ENCODE measurements around the gene FOLR2. TPM values are rescaled to one million over a fixed set of nuclear protein-coding genes. Genes with fewer than 3 reads are reported as not detected.

The FOLR2 gene
- total and polyA plus RNA-seq, 2 experiments from 2014 or later = not detected

DNA sequence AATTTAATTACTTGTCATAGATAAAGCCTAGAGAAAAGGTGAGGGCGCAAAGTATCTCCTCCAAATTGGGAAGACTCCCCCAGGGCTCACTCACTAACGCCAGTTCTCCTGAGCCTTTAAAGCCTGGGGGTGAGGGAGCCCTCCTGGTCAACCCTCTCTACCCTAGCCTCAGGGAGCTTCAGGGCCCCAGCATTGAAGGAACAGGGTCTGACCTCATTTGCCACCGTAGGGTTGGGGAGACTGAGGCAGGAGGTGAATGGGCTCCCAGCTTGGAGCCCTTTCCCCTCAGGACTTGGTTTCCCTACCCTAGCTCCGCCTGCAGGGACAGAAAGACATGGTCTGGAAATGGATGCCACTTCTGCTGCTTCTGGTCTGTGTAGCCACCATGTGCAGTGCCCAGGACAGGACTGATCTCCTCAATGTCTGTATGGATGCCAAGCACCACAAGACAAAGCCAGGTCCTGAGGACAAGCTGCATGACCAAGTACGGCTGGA lies 1.7 kb downstream of the FOLR2 start (continued):
- no peak for TF ChIP-seq POLR2AphosphoS5 (IDR thresholded peaks at IDR 0.05; ENCODE audit: low read depth)
- TF ChIP-seq ZNF114 (CRISPR knock-in tag; IDR thresholded peaks at IDR 0.05) = no peak
- no peak for TF ChIP-seq STAT1 (IDR thresholded peaks at IDR 0.05; ENCODE audit: unreplicated experiment)
- no peak for TF ChIP-seq NANOG (IDR thresholded peaks at IDR 0.05; ENCODE audit: borderline replicate concordance)
- no peak for TF ChIP-seq EZH2 (IDR thresholded peaks at IDR 0.05; ENCODE audit: low read depth, unreplicated experiment)
- TF ChIP-seq CREB1 (CRISPR knock-in tag; IDR thresholded peaks at IDR 0.05; ENCODE audit: low read depth) = no peak

DNA sequence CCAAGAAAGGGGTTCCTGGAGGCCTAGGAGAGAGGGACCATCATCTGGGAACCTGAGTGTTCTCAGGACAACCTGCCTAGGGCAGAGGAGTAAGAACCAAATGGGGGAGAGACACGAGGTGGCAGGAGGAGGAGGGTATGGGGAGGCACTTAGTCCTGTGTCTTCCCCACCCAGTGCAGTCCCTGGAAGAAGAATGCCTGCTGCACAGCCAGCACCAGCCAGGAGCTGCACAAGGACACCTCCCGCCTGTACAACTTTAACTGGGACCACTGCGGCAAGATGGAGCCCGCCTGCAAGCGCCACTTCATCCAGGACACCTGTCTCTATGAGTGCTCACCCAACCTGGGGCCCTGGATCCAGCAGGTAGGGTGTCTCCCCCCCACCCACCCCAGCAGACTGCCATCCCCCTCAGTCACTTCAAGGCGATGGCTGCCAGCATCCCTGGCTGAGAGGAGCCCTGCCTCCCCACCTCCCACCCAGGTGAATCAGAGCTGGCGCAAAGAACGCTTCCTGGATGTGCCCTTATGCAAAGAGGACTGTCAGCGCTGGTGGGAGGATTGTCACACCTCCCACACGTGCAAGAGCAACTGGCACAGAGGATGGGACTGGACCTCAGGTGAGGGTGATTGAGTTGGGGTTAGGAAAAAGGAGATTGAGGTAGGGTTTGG lies 4.2 kb downstream of the FOLR2 start:
- Histone ChIP-seq H3K79me2 (replicated peaks; ENCODE audit: insufficient read depth) (peaks cover 9% of the 10 kb centered on the region), H2AFZ (peak overlapping the region; percentile 69; the same call in 1 of the 2 replicates), H3K4me1 (ENCODE audit: insufficient read depth) (peaks cover 16% of the 10 kb centered on the region), H3K9me2 (ENCODE audit: insufficient read depth) (no peaks in the 10 kb centered on the region), H4K20me1 (replicated peaks; ENCODE audit: insufficient read depth) (no peaks in the 10 kb centered on the region), H3K4me3 (no peak overlapping the region), H3F3A (replicated peaks; ENCODE audit: low read depth) (peaks cover 2% of the 10 kb centered on the region; the same call in 1 of the 2 replicates), H3K4me2 (no peak overlapping the region), H3K36me3 (ENCODE audit: insufficient read depth) (no peaks in the 10 kb centered on the region), H3K27me3 (ENCODE audit: insufficient read depth) (peaks cover 13% of the 10 kb centered on the region; the same call in 1 of the 2 replicates), H3K27ac (ENCODE audit: low read depth) (no peak overlapping the region)
- Mint-ChIP-seq H3K4me1 (peaks cover 15% of the 10 kb centered on the region), H3K27ac (no peak overlapping the region), H3K4me3 (no peak overlapping the region; the same call in 2 of the 3 replicates), H3K9me3 (no peaks in the 10 kb centered on the region), H3K27me3 (ENCODE audit: insufficient read depth, low read depth, poor library complexity) (peaks cover 26% of the 10 kb centered on the region), H3K36me3 (ENCODE audit: low read depth) (no peaks in the 10 kb centered on the region; the same call in 2 of the 3 replicates)
- no peak for ATAC-seq
- DNase-seq (ENCODE audit: low spot score) = no peak
- TF ChIP-seq EZH2 (IDR thresholded peaks at IDR 0.05; ENCODE audit: low read depth, unreplicated experiment) (no peak), EZH2phosphoT487 (IDR thresholded peaks at IDR 0.05; ENCODE audit: unreplicated experiment) (no peak)

DNA sequence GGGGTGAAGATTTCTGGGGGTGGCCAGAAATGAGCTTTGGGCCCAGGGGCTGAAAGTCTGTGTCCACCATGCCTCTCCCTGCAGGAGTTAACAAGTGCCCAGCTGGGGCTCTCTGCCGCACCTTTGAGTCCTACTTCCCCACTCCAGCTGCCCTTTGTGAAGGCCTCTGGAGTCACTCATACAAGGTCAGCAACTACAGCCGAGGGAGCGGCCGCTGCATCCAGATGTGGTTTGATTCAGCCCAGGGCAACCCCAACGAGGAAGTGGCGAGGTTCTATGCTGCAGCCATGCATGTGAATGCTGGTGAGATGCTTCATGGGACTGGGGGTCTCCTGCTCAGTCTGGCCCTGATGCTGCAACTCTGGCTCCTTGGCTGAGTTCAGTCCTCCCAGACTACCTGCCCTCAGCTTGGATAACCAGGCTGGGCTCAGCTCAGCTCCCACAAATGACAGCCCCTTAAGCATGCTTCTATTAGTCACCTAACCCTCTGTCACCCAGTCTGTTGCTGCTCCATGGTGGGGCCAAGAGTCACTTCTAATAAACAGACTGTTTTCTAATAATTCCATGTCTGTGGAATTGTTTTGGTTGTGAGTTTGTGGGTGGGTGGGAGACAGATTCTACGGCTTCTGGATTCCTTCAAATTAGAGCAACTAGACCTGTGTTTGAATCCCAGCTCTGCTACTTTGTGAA lies 4.9 kb downstream of the FOLR2 start:
- Histone ChIP-seq H3K79me2 (replicated peaks; ENCODE audit: insufficient read depth) (peaks cover 16% of the 10 kb centered on the region), H3F3A (replicated peaks; ENCODE audit: low read depth) (peaks cover 2% of the 10 kb centered on the region; the same call in 1 of the 2 replicates), H3K4me1 (ENCODE audit: insufficient read depth) (peaks cover 23% of the 10 kb centered on the region), H4K20me1 (replicated peaks; ENCODE audit: insufficient read depth) (peaks cover 4% of the 10 kb centered on the region), H3K9me2 (ENCODE audit: insufficient read depth) (no peaks in the 10 kb centered on the region), H3K27ac (ENCODE audit: low read depth) (no peak overlapping the region), H2AFZ (peak overlapping the region; percentile 69; the same call in 1 of the 2 replicates), H3K27me3 (ENCODE audit: insufficient read depth) (peaks cover 16% of the 10 kb centered on the region; the same call in 1 of the 2 replicates), H3K4me2 (no peak overlapping the region), H3K4me3 (no peak overlapping the region), H3K36me3 (ENCODE audit: insufficient read depth) (no peaks in the 10 kb centered on the region)
- Mint-ChIP-seq H3K27me3 (ENCODE audit: insufficient read depth, low read depth, poor library complexity) (peaks cover 24% of the 10 kb centered on the region), H3K36me3 (ENCODE audit: low read depth) (no peaks in the 10 kb centered on the region; the same call in 2 of the 3 replicates), H3K9me3 (no peaks in the 10 kb centered on the region), H3K4me1 (peaks cover 21% of the 10 kb centered on the region), H3K4me3 (no peak overlapping the region), H3K27ac (no peak overlapping the region)
- ATAC-seq (no peak), DNase-seq (ENCODE audit: low spot score) (no peak)
- TF ChIP-seq, protein P1, sequence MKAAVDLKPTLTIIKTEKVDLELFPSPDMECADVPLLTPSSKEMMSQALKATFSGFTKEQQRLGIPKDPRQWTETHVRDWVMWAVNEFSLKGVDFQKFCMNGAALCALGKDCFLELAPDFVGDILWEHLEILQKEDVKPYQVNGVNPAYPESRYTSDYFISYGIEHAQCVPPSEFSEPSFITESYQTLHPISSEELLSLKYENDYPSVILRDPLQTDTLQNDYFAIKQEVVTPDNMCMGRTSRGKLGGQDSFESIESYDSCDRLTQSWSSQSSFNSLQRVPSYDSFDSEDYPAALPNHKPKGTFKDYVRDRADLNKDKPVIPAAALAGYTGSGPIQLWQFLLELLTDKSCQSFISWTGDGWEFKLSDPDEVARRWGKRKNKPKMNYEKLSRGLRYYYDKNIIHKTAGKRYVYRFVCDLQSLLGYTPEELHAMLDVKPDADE (IDR thresholded peaks at IDR 0.05) = no peak
- TF ChIP-seq EZH2 (IDR thresholded peaks at IDR 0.05; ENCODE audit: low read depth, unreplicated experiment) (no peak), EZH2phosphoT487 (IDR thresholded peaks at IDR 0.05; ENCODE audit: unreplicated experiment) (no peak), ZNF331 (CRISPR knock-in tag; IDR thresholded peaks at IDR 0.05; ENCODE audit: low read depth) (no peak), JUNB (IDR thresholded peaks at IDR 0.05; ENCODE audit: unreplicated experiment) (no peak), NANOG (IDR thresholded peaks at IDR 0.05; ENCODE audit: borderline replicate concordance) (no peak), CREB1 (CRISPR knock-in tag; IDR thresholded peaks at IDR 0.05; ENCODE audit: low read depth) (no peak), POLR2AphosphoS5 (IDR thresholded peaks at IDR 0.05; ENCODE audit: low read depth) (no peak), STAT1 (IDR thresholded peaks at IDR 0.05; ENCODE audit: unreplicated experiment) (no peak), ZNF114 (CRISPR knock-in tag; IDR thresholded peaks at IDR 0.05) (no peak)
- TF ChIP-seq, protein P2, sequence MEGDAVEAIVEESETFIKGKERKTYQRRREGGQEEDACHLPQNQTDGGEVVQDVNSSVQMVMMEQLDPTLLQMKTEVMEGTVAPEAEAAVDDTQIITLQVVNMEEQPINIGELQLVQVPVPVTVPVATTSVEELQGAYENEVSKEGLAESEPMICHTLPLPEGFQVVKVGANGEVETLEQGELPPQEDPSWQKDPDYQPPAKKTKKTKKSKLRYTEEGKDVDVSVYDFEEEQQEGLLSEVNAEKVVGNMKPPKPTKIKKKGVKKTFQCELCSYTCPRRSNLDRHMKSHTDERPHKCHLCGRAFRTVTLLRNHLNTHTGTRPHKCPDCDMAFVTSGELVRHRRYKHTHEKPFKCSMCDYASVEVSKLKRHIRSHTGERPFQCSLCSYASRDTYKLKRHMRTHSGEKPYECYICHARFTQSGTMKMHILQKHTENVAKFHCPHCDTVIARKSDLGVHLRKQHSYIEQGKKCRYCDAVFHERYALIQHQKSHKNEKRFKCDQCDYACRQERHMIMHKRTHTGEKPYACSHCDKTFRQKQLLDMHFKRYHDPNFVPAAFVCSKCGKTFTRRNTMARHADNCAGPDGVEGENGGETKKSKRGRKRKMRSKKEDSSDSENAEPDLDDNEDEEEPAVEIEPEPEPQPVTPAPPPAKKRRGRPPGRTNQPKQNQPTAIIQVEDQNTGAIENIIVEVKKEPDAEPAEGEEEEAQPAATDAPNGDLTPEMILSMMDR (conservative IDR thresholded peaks at IDR 0.05; ENCODE audit: low read depth in 2 of 2) = no peak
- TF ChIP-seq, protein P3, sequence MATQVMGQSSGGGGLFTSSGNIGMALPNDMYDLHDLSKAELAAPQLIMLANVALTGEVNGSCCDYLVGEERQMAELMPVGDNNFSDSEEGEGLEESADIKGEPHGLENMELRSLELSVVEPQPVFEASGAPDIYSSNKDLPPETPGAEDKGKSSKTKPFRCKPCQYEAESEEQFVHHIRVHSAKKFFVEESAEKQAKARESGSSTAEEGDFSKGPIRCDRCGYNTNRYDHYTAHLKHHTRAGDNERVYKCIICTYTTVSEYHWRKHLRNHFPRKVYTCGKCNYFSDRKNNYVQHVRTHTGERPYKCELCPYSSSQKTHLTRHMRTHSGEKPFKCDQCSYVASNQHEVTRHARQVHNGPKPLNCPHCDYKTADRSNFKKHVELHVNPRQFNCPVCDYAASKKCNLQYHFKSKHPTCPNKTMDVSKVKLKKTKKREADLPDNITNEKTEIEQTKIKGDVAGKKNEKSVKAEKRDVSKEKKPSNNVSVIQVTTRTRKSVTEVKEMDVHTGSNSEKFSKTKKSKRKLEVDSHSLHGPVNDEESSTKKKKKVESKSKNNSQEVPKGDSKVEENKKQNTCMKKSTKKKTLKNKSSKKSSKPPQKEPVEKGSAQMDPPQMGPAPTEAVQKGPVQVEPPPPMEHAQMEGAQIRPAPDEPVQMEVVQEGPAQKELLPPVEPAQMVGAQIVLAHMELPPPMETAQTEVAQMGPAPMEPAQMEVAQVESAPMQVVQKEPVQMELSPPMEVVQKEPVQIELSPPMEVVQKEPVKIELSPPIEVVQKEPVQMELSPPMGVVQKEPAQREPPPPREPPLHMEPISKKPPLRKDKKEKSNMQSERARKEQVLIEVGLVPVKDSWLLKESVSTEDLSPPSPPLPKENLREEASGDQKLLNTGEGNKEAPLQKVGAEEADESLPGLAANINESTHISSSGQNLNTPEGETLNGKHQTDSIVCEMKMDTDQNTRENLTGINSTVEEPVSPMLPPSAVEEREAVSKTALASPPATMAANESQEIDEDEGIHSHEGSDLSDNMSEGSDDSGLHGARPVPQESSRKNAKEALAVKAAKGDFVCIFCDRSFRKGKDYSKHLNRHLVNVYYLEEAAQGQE (IDR thresholded peaks at IDR 0.05; ENCODE audit: unreplicated experiment) = no peak

Data from GM23338 (cell line).